PFSK-1 (cell line): ENCODE measurements around the gene DCTN2.

Experiments
- FOXP2 ChIP-seq: optimal IDR thresholded peaks from 2 replicates; pipeline ENCODE3; 2011; ENCODE audit warnings: borderline replicate concordance, control low read depth, inconsistent platforms; ENCODE audit not compliant: insufficient read depth; ENCODE audit errors: extremely low read length, extremely low read depth
- POLR2AphosphoS5 ChIP-seq: IDR thresholded peaks from 2 replicates; pipeline ENCODE4 v1.6.1; 2012; ENCODE audit warnings: low read depth, mild to moderate bottlenecking, control low read depth, low read length, moderate library complexity
- REST ChIP-seq, 2 experiments: IDR thresholded peaks; 2 replicates each; pipeline versions ENCODE4 v1.6.1 to v1.8.0; 2011 to 2012; ENCODE audit warnings: low read depth in 2 of 2, low read length in 2 of 2, control low read depth in 1 of 2, inconsistent platforms in 1 of 2, mild to moderate bottlenecking in 1 of 2, moderate library complexity in 1 of 2; ENCODE audit not compliant: insufficient read depth in 1 of 2
- SIN3A ChIP-seq: IDR thresholded peaks from 2 replicates; pipeline ENCODE4 v1.6.1; 2012; ENCODE audit warnings: mild to moderate bottlenecking, low read length, moderate library complexity, borderline replicate concordance; ENCODE audit not compliant: insufficient read depth
- TAF1 ChIP-seq: IDR thresholded peaks from 2 replicates; pipeline ENCODE4 v1.6.1; 2012; ENCODE audit warnings: low read length, control low read depth, borderline replicate concordance; ENCODE audit not compliant: insufficient read depth

The DCTN2 gene

DNA sequence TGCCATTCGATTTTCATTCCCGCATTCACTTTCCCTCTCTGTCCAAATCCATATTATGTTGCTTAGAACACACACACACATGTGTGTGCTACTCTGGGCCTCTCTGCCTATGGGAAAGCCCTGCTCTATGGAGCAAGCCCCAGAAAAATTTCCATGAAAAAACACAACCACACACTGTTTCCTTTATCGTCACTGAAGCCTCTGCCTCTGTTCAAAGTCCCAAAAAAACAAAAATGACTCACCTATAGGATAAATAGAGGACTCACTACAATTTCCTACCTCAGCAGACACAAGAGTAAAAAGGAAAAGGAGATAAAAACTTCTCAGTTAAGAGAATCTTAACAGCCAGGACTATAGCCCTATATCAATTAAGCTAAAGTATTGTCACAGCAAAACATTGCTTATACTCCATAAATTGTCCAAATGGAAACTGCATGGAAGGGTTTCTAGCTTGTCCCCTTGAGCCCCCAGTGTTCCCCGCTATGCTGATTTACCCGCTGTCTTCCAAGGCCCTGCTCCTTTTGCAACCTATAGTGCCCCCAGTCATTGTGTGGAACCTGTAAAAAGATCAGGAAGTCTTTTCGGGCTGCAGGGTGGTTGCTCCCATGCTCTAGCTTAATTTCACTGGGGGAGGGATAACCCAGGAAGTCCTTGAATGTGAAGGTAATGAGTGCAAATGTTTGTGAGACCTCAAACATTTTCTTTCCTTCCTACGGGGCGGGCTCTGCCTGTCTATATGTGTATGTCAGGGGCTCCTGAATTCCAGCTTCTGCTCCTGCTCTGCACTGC, 32.9 kb upstream of the DCTN2 start:
- TF ChIP-seq TAF1, result no peak
- TF ChIP-seq POLR2AphosphoS5, result no peak
- TF ChIP-seq FOXP2, result no peak
- no peak for TF ChIP-seq SIN3A
- TF ChIP-seq REST (IDR thresholded peaks at IDR 0.05; ENCODE audit: insufficient read depth in 1 of 2, low read depth in 2 of 2, low read length in 2 of 2), result no peak

- no peak for TF ChIP-seq REST (IDR thresholded peaks at IDR 0.05; ENCODE audit: insufficient read depth in 1 of 2, low read depth in 2 of 2, low read length in 2 of 2)
- no peak for TF ChIP-seq FOXP2
- no peak for TF ChIP-seq TAF1
- TF ChIP-seq POLR2AphosphoS5, result no peak
- TF ChIP-seq SIN3A, result no peak
Measured at GRCh38 chr12:57579011-57579410, 32.0 kb upstream of the DCTN2 start.

DNA sequence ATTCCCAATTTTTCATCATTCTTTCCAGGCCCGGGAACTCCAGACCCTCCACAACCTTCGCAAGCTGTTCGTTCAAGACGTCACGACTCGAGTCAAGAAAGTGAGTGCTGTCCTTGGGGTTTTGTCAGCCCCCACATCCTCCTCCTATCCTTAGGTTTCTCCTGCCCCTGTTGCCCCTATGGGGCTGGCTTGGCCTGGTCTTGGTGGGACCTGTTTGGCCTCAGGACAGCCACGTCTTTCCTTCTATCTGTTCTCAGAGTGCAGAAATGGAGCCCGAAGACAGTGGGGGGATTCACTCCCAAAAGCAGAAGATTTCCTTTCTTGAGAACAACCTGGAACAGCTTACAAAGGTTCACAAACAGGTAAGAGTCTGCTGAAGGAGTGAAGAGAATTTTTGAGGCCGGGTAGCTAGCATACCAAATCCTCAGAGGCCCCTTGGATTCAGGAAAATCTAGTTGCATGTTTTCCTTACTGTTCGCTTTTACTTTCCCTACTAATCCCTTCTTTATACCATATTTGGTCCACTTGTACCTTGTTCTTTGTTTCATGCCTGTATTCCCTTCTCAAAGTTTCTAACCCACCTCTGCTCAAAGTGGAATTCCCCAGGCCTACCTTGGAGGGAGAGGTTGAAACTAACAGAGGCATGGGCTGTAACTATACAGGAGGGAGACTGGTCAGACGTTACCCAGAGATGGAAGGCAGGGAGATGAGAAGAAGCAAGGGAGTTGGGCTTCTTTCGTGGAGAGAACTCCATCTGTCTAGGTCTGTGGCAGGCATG, 31.2 kb upstream of the DCTN2 start:
- TF ChIP-seq TAF1, result no peak
- TF ChIP-seq SIN3A, result no peak
- no peak for TF ChIP-seq REST (IDR thresholded peaks at IDR 0.05; ENCODE audit: insufficient read depth in 1 of 2, low read depth in 2 of 2, low read length in 2 of 2)
- no peak for TF ChIP-seq POLR2AphosphoS5
- no peak for TF ChIP-seq FOXP2

DNA sequence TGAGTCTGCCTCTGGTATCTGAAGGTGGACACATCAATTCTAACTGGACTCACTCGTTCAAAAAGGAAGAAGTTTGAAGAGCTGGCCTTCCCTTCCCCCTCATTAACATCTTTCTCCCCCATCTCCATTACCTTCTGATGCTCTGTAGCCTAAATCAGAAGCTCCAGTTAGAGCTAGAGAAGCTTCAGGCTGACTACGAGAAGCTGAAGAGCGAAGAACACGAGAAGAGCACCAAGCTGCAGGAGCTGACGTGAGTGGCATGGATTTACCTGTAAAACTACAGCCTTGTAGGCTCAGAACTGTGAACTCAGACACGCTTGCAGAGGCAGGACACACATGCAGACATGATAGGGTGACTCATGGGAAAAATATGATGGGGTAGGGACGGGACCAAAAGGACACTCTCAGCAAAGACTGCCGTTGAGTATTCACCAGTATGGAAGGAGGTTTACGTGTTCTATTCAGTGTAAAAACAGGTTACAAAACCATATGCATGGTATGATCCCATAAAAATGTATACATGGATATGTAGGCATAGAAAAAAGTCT, 29.7 kb upstream of the DCTN2 start:
- TF ChIP-seq REST (IDR thresholded peaks at IDR 0.05; ENCODE audit: insufficient read depth in 1 of 2, low read depth in 2 of 2, low read length in 2 of 2) (no peak), FOXP2 (no peak), SIN3A (no peak), POLR2AphosphoS5 (no peak)
